GM18498 (cell line): ENCODE measurements around the gene OBSCN.

Experiments
- ATAC-seq: cut with Tn5 transposase; IDR thresholded peaks from one replicate; pipeline ENCODE4 v1.9.1; 2021; ENCODE audit warnings: mild to moderate bottlenecking, moderate library complexity; ENCODE audit not compliant: unreplicated experiment

Gene OBSCN

GRCh38 chr1:228337711-228338520 lies 130.1 kb downstream of the OBSCN start:
- ATAC-seq, result no peak

GRCh38 chr1:228338521-228339051 lies 130.7 kb downstream of the OBSCN start:
- ATAC-seq, result no peak

GRCh38 chr1:228339059-228339704 lies 131.3 kb downstream of the OBSCN start:
- no peak for ATAC-seq

GRCh38 chr1:228339766-228340685 lies 132.2 kb downstream of the OBSCN start:
- ATAC-seq, result no peak

- ATAC-seq, result no peak
Observed at GRCh38 chr1:228340686-228341449, 133.0 kb downstream of the OBSCN start.

- ATAC-seq, result no peak
Observed at GRCh38 chr1:228341450-228341813, 133.6 kb downstream of the OBSCN start.

- no peak for ATAC-seq
Observed at GRCh38 chr1:228341814-228342626, 134.2 kb downstream of the OBSCN start.

GRCh38 chr1:228342627-228343190 lies 134.9 kb downstream of the OBSCN start:
- ATAC-seq, result no peak

- no peak for ATAC-seq
Observed at GRCh38 chr1:228343191-228343661, 135.4 kb downstream of the OBSCN start.

- ATAC-seq, result no peak
Observed at GRCh38 chr1:228344631-228345072, 136.8 kb downstream of the OBSCN start.

- no peak for ATAC-seq
Observed at GRCh38 chr1:228345201-228345930, 137.5 kb downstream of the OBSCN start.

GRCh38 chr1:228346731-228347130 lies 138.9 kb downstream of the OBSCN start:
- ATAC-seq, result no peak

GRCh38 chr1:228347181-228347580 lies 139.3 kb downstream of the OBSCN start:
- no peak for ATAC-seq

GRCh38 chr1:228348708-228349467 lies 141.0 kb downstream of the OBSCN start:
- no peak for ATAC-seq

- no peak for ATAC-seq
Observed at GRCh38 chr1:228349701-228350171, 141.9 kb downstream of the OBSCN start.

- ATAC-seq, result no peak
Observed at GRCh38 chr1:228350179-228350742, 142.4 kb downstream of the OBSCN start.
